Ishikawa (cell line): ENCODE data around the gene CARD8.

Experiments
- CEBPB ChIP-seq: IDR thresholded peaks from 2 replicates; pipeline ENCODE4 v1.6.1; 2012
- CREB1 ChIP-seq: IDR thresholded peaks from 2 replicates; pipeline ENCODE4 v1.6.1; 2012; ENCODE audit warnings: low read depth
- EGR1 ChIP-seq: IDR thresholded peaks from 2 replicates; pipeline ENCODE4 v1.6.1; 2012
- EP300 ChIP-seq: IDR thresholded peaks from 2 replicates; pipeline ENCODE4 v1.6.1; 2012; ENCODE audit warnings: borderline replicate concordance
- FOXM1 ChIP-seq: IDR thresholded peaks from 2 replicates; pipeline ENCODE4 v1.6.1; 2012; ENCODE audit warnings: low read depth, borderline replicate concordance
- MAX ChIP-seq: IDR thresholded peaks from 2 replicates; pipeline ENCODE4 v1.6.1; 2012
- TEAD4 ChIP-seq: IDR thresholded peaks from 2 replicates; pipeline ENCODE4 v1.6.1; 2012
- YY1 ChIP-seq: IDR thresholded peaks from 2 replicates; pipeline ENCODE4 v1.6.1; 2012; ENCODE audit warnings: low read depth
- ZBTB7A ChIP-seq: IDR thresholded peaks from 2 replicates; pipeline ENCODE4 v1.6.1; 2012; ENCODE audit warnings: low read depth

GRCh38 chr19:48292798-48293197 is 37.1 kb upstream of the CARD8 start:
- TF ChIP-seq EGR1 = no peak
- TF ChIP-seq MAX = no peak
- no peak for TF ChIP-seq FOXM1
- TF ChIP-seq ZBTB7A = no peak
- no peak for TF ChIP-seq EP300
- TF ChIP-seq CEBPB = no peak
- no peak for TF ChIP-seq YY1
- TF ChIP-seq TEAD4 = no peak
- no peak for TF ChIP-seq CREB1
